ENCODE data around the gene ARHGEF28.

GRCh38 chr5:73922224-73922623 lies 296.2 kb downstream of the ARHGEF28 start:
- TF ChIP-seq EZH2 (IDR thresholded peaks at IDR 0.05; ENCODE audit: insufficient read depth, low read length) (no peak), CTCF (IDR thresholded peaks at IDR 0.05; ENCODE audit: insufficient read depth, low read depth, low read length) (no peak)
